NCI-H82 (cell line): Measurements from ENCODE around the gene BCL2L13.
A peak's percentile ranks its signal among the peaks of the same experiment; 100 is the strongest.
"Not testable (repeated sequence)": the region's sequence is repeated elsewhere in the genome, so short reads cannot be mapped to it uniquely, and the experiment has no call there.

Experiments used
- DNase-seq: peaks from one replicate; lab custom pipeline; 2025; lab: John Stamatoyannopoulos, UW

BCL2L13 gene

DNA sequence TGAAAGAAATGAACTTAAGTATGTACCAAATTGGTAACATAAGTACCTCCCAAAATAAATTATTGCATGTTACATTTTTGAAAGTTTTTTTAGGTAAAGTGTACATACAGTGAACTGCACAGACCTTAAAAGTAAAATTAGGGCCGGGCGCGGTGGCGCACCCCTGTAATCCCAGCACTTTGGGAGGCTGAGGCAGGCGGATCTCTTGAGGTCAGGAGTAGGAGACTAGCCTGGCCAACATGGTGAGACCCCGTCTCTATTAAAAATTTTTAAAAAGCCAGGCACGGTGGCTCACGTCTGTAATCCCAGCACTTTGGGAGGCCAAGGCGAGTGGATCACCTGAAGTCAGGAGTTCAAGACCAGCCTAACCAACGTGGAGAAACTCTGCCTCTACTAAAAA is 1.7 kb upstream of the BCL2L13 start:
- not testable (repeated sequence) for DNase-seq

DNA sequence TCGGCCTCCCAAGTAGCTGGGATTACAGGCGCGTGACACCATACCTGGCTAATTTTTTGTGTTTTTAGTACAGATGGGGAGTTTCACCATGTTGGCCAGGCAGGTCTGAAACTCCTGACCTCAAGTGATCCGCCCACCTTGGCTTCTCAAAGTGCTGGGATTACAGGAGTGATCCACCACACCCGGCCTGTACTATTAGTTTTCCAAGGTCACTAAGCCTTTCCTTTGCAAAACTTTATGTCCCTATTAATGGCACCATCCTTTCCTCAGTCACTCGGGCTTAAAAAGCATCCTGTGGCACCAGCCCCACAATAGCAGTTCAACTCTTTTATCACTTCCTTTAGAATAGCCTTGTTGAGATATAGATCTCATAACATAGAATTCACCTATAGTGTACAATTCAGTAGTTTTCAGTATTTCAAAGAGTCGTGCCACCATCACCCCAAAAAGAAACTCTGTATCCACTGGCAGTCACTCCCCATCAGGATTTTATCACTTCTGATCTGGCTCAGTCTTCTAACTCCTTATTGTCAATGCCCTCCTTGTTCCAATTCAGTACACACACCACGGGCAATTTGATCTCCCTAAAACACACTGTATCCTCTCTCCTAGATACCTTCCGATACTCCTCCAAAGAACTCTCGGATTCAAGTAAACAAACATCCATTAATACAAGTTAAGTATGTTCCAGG is 921 bp upstream of the BCL2L13 start:
- no peak for DNase-seq

DNA sequence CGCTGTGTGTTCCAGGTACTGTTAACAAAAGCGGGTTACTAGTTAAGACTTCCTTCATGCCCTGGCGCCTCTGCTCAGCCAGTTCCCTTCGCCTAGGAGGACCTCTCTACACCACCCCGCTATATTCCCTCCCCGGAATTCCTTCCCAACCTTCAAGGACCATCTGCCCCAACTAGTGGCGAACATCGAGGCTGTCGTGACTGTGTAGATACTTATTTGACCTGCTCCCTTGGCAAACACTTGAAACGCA is 450 bp upstream of the BCL2L13 start:
- peak; percentile 76 for DNase-seq

DNA sequence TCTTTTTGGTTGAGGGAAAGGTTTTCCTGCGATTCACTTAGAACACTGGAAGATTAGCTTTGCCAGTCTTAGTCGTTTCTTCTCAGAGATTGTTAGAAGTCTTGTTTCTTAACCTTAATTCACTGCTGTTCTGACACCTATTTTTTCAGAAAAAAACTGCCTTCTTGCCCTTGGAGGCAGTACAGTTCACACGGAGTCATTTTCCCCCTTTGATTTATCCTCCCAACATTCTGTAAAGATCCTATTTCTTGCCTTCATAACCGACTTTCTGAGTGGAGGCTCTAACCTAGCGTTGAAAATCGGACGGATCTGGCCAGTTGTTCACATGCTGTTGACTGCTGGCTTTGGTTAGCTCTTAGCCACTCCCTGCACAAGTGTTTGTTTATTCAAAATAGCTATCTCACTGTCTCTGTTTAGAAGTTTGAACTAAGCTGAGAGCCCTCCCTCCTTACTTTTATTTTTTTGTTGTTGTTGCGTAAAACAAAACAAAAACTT is 737 bp downstream of the BCL2L13 start:
- peak; percentile 41 for DNase-seq

DNA sequence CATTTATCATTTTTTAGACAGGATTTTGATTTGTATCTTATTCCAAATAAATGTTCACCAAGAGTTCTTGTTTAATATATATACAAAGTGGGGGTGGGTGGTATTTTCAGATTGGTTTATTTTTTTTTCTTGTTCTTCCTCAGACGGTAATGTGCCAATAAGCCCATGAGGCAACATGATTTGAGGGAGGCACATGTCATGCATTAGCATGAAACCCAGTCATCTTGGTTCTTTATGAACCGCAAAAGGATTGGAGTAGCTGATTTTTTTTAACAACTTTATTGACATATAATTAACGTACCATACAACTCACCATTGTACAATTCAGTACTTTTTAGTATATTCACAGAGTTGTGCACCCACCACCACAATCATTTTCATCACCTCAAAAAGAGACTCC is 2.7 kb downstream of the BCL2L13 start:
- DNase-seq = no peak

DNA sequence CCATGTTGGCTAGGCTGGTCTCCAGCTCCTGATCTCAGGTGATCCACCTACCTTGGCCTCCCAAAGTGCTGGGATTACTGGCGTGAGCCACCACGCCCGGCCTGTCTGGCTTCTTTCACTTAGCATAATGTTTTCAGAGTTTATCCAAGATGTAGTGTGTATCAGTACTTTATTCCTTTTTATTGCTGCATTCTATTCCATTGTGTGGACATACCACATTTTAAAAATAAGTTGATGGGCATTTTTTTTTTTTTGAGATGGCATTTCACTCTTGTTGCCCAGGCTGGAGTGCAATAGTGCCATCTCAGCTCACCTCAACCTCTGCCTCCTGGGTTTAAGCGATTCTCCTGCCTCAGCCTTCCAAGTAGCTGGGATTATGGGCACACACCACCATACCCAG is 3.8 kb downstream of the BCL2L13 start:
- DNase-seq = not testable (repeated sequence)

DNA sequence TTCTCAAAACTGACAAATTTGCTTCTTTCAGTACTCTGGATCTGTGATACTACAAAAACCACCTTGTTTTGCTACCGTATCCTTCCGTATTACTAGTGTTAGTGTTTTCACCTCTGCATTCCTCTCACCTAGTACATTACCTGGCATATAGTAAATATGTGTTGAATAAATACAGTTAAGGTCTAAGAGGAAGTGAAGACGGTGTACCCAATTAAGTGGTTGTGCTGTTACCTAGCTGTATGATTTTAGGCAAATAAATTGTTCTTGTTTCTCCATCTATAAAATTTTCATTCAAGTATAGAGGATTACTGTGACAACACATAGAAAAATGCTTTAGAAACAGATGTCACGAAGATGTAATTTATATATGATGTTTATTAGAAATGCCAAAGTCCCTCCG is 8.9 kb downstream of the BCL2L13 start:
- no peak for DNase-seq

DNA sequence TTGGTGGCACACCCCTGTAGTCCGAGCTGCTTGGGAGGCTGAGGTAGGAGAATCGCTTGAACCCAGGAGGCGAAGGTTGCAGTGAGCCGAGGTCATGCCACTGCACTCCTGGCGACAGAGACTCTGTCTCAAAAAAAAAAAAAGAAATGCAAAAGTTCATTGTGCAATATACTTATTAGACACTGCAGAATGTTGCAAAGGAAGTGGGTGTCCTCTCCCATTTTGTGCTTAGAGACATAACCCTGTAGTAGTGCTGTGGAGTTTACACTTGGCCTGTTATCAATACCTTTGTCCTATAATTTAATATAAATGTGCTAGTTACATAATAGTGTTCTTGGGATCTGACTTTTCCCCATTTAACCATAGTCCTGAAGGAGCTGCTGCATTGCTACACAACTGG is 9.4 kb downstream of the BCL2L13 start:
- DNase-seq = no peak

DNA sequence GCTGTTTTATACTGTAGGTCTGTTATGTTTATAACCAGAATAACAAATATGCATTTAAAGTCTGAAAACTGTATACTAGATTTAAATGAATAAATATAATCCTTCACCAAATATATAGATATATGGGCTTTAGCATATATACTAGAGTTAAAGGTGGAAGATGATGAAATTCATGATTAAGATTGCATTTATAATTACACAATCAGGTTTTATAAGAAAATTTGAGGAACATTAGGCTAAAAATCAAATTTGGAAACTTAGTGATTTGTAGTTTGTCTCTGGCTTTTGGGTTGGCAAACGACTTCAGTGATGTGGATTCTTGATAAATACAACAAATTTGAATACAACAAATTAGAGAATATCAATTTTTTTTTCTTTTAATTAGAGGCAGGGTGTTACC is 10.0 kb downstream of the BCL2L13 start:
- DNase-seq = no peak

DNA sequence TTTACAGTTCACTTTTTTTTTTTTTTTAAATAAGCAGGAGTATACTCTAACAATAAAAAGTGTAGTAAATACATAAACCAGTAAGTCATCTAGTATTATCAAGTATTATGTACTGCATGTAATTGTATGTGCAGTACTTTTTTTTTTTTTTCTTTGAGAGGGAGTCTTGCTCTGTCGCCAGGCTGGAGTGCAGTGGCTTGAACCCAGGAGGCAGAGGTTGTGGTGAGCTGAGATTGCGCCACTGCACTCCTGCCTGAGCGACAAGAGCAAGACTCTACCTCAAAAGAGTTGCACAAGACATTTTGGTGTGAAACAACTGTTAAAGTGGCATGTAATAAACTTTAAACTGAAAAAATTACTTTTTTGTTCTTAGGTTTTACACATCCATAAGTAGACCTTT is 16.7 kb downstream of the BCL2L13 start:
- DNase-seq = no peak

DNA sequence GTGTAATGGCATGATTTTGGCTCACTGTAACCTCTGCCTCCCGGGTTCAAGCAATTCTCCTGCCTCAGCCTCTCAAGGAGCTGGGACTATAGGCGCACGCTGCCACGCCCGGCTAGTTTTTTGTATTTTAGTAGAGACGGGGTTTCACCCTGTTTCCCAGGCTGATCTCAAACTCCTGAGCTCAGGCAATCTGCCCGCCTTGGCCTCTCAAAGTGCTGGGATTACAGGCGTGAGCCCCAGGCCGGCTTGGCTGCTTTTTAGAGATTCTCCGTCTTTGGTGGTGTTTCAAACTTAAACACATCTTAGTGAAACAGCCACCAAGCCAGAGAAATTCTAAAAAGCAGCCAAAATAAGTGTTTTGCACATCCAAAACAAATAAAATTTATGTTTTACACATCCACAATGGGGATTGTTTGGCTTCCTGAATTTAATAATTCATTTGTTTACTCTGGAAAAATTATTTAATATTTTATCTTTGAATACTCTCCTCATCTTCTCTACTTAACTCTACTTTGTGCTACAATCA is 18.4 kb downstream of the BCL2L13 start:
- no peak for DNase-seq

DNA sequence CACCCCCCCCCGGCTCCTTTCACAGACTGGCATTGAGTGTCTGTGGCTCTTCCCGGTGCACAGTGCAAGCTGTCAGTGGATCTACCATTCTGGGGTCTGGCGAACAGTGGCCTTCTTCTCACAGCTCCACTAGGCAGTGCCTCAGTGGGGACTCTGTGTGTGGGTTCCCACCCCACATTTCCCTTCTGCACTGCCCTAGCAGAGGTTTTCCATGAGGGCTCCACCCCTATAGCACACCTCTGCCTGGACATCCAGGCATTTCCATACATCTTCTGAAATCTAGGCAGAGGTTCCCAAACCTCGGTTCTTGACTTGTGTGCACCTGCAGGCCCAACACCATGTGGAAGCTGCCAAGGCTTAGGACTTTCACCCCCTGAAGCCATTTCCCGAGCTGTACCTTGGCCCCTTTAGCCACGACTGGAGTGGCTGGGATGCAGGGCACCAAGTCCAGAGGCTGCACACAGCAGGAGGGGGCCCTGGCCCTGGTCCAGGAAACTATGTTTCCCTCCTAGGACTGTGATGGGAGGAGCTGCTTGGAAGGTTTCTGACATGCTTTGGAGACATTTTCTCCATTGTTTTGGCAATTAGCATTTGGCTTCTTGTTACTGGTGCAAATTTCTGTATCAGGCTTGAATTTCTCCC is 26.0 kb downstream of the BCL2L13 start:
- DNase-seq = no peak

DNA sequence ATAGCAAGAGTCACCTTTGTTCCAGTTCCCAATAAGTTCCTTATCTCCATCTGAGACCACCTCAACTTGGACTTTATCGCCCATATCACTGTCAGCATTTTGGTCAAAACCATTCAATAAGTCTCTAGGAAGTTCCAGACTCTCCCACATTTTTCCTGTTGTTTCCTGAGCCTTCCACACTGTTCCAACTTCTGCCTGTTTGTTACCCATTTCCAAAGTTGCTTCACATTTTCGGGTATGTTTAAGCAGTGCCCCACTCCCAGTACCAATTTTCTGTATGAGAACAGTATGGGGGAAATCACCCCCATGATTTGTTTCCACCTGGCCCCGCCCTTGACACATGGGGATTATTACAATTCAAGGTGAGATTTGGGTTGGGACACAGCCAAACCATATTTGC is 26.7 kb downstream of the BCL2L13 start:
- no peak for DNase-seq

DNA sequence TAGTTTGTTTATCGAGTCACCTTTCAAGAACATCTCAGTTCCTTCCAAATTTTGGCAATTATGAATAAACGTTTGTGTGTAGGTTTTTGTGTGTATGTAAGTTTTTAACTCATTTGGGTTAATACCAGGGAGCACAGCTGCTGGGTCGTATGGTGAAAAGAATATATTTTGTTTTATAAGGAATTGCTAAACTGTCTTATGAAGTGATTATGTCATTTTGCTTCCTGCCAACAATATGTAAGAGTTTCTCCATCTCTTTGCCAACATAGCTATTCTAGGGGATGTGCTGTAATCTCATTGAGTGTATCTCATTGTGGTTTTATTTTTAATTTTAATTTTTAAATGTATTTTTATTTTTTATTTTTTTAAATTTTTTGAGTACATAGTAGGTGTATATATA is 27.3 kb downstream of the BCL2L13 start:
- no peak for DNase-seq

DNA sequence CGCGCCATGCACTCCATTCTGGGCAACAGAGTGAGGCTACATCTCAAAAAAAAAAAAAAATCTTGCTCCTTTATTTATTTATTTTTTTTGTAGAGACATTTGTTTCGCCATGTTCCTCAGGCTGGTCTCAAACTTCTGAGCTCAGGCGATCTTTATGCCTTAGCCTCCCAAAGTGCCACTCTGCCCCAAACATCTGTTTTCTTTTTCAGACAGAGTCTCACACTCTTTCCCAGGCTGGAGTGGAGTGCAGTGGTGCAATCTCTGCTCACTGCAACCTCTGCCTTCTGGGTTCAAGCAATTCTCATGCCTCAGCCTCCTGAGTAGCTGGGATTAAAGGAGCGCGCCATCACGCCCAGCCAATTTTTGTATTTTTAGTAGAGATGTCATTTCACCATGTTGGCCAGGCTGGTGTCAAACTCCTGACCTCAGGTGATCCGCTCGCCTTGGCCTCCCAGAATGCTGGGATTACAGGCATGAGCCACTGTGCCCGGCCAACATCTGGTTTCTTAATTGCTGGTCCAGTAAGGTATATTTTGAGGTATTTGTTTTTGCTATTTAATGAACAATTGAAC is 33.0 kb downstream of the BCL2L13 start:
- not testable (repeated sequence) for DNase-seq

DNA sequence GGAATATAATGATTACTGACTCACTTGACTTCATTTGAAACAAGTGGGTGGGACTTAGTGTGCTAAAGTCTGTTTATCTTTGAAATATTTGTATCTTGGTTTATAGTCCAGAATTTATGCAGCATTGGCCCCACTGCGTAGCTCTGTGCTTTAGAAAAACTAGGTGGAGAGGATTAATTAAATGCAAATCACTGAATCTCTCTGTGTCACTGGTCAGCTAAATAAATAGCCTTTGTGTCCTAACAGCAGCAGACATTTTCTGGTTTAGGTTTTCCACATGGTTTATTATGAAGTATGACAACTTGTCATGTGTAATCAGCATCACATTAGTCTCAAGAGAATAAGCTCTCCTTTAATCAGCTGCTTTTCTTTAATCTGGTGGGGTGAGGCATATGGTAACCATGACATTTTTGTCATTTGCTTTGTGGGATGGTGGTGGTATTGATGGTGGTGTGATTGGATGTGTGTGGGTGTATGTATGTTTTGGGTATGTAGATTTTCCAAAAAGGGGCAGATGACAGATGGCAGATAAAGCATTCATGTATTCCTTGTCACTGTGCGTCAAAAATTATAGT is 33.9 kb downstream of the BCL2L13 start:
- DNase-seq = peak; percentile 27

DNA sequence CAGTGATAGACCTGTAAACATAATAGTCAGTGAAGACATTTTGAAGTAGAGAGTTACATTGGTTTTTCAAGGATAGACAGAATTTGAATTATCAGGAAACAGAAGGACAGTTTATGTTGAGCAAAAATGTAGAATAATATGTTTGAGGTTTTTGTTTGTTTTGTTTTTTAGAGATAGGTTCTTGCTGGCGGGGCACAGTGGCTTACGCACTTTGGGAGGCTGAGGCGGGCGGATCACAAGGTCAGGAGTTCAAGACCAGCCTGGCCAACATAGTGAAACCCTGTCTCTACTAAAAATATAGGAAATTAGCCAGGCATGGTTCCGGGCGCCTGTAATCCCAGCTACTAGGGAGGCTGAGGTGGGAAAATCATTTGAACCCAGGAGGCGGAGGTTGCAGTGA is 35.6 kb downstream of the BCL2L13 start:
- no peak for DNase-seq

DNA sequence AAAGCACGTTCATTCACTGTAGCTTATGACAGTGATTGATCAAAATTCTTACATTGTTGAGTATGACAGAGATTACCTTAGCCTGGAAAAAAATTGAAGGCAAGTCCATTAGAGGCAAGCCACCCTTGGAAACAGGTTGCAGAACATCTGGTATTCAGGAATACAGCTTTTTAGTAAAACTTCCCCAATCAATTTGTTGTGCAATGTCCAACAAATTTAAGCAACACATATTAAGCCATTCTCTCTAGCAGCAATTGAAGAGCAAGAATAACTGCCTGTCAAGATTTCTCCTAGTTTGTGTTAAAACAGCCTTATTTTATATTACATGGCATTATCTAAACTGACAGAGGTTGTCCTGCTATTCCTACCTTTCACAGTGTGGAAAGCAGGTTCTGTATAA is 37.0 kb downstream of the BCL2L13 start:
- no peak for DNase-seq

DNA sequence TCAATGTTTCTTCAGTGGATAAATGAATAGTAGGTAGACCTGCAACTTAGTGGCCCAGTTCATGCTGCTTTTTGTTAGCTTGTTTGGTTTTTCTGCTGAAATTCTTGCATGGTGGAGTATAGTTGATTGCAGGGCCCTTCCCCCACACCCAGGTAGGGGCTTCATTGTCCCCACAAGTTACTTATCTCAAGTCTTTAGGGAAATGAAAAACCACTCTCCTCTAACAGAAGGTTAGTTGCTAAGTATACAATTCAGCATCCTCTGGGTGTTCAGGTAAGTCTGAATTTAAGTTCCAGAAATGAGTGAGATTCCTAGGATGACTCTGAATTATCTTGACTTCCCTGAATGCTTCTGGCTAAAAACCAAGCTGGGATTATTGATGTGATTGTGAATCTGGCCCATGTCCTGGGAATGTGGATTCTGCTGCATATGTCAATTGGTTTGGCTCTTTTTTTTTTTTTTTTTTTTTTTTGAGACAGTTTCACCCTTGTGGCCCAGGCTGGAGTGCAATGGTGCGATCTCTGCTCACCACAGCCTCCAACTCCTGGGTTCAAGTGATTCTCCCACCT is 40.3 kb downstream of the BCL2L13 start:
- DNase-seq = no peak

DNA sequence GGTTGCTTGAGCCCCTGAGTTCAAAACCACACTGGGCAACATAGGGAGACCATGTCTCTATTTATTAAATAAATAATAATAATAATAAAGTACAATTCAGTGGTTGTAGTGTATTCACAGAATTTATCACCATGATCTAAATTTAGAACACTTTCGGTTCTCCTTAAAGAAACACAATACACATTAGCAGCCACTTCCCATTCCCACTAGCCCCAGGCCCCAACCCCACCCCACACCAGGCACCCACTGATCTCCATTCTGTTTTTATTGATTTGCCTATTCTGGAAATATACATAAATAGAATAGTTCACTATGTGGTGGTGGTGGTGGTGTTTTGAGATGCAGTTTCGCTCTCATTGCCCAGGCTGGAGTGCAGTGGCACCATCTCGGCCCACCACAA is 45.7 kb downstream of the BCL2L13 start:
- no peak for DNase-seq

DNA sequence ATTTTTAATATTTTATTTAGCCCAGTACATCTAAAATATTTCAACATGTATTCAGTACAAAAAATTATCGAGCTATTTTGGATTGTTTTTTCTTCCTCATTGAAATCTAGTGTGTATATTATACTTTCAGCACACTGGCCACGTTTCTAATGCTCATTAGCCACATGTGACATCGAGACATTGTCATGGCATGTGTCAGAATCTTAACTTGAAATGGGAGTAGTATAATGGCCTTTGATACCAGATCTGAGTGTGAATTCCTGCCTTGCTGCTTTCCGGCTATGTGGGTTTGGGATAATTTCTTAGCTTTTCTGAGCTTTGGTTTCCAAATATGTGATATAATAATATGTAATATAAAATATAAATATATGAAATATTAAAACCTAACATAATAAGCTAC is 54.3 kb downstream of the BCL2L13 start:
- DNase-seq = no peak

DNA sequence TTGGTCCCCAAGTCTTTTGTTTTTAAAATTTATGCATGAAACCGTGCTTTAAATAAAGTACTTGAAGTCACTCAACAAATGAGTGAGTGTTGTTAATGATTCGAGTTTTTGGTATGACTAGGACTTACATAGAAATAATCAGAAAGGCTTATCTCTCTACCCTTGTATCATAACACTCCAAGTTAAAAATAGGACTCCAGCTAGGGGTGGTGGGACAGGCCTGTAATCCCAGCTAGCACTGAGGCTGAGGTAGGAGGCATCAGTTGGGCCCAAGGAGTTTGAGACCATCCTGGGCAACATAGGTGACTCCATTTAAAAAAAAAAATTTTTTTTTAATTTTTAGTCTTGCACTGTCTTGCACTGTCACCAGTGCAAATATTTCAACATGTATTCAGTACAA is 55.6 kb downstream of the BCL2L13 start:
- DNase-seq = no peak

DNA sequence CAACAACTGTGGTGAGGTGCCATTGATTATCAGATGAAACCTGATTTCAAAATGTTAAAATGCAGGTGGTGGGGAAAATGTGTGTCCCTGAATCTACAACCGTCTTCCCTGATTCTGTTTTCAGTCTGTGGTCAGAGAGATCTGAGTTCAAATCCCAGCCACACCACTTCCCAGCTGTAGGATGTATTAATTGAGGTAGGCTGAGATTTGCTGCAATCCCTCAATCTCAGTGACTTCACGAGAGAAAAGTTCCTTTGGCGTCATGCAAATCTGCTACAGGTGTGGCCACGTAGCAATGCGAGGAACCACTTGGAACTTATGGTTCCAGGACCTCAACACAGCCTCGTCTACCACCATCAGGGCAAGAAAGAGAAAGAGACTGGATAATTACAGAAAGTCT is 56.2 kb downstream of the BCL2L13 start:
- no peak for DNase-seq
